NB4 (cell line): ENCODE results near the gene ITIH4.

Experiments
- DNase-seq: peaks from one replicate; pipeline ENCODE4 v3.0.0; 2010; ENCODE audit warnings: low read depth
- H3K4me3 ChIP-seq: one replicate; pipeline ENCODE4 v1.5.1; 2011; ENCODE audit warnings: mild to moderate bottlenecking, low read depth, low read length, moderate library complexity
- MYC ChIP-seq: IDR thresholded peaks from 2 replicates; pipeline ENCODE4 v1.6.1; 2011; ENCODE audit warnings: low read depth, low read length
- POLR2A ChIP-seq: IDR thresholded peaks from 2 replicates; pipeline ENCODE4 v1.6.1; 2011; ENCODE audit warnings: mild to moderate bottlenecking; ENCODE audit not compliant: insufficient read length; ENCODE audit errors: extremely low read depth
- TF ChIP-seq, protein P1 (sequence below): IDR thresholded peaks from one replicate; pipeline ENCODE4 v1.5.1; 2012; ENCODE audit warnings: low read depth, low read length
- TF ChIP-seq, protein P2 (sequence below): IDR thresholded peaks from 2 replicates; pipeline ENCODE4 v1.6.1; 2011; ENCODE audit warnings: low read depth, low read length

The ITIH4 gene

DNA sequence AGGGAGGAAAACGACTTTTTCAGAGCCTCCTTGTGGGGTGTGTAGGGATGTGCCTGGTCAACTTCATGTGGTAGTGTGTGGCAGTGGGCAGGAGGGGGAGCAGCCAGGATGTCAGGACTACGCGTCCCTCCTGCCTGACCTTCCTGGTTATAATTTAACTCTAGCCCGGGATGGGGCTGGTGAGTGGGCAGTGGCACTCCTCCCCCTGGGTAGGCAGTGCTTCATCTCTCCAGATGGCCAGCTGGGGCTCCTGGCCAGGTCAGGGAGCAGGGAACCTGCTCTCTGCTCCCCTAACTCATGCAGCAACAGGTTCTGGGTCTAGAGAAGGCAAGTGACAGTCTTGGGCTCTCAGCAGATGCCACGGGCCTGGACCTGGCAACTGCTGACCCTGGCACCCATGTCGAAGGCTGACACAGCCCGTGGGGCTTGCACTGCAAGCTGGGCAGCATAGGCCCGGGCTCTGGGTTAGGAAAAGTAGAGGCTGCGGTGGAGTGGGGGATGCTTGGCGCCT, 2.6 kb downstream of the ITIH4 start:
- DNase-seq = no peak
- TF ChIP-seq, protein P1, sequence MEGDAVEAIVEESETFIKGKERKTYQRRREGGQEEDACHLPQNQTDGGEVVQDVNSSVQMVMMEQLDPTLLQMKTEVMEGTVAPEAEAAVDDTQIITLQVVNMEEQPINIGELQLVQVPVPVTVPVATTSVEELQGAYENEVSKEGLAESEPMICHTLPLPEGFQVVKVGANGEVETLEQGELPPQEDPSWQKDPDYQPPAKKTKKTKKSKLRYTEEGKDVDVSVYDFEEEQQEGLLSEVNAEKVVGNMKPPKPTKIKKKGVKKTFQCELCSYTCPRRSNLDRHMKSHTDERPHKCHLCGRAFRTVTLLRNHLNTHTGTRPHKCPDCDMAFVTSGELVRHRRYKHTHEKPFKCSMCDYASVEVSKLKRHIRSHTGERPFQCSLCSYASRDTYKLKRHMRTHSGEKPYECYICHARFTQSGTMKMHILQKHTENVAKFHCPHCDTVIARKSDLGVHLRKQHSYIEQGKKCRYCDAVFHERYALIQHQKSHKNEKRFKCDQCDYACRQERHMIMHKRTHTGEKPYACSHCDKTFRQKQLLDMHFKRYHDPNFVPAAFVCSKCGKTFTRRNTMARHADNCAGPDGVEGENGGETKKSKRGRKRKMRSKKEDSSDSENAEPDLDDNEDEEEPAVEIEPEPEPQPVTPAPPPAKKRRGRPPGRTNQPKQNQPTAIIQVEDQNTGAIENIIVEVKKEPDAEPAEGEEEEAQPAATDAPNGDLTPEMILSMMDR = no peak
- no peak for TF ChIP-seq POLR2A
- no peak for TF ChIP-seq MYC
- H3K4me3 ChIP-seq = no peak overlapping the region

DNA sequence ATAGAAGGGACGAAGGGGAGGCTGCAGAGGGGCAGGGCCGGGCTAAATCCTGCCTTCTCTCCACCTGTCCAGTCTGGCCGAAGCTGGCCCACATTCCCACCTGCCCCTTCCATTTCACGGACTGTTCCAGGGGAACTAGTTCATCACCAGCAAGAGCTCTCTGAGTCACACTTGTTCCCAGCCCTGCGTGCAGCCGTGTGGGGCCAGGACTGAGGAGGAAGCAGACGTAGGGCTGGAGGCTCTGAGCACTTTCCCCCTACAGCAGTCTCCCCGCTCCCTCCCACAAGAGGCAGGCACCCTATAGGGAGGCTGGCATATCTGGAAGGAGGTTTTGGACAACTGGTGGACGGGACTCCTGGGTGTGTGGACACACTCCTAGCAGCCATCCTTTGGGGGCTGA, 3.0 kb downstream of the ITIH4 start:
- TF ChIP-seq, protein P1 = no peak
- TF ChIP-seq, protein P2, sequence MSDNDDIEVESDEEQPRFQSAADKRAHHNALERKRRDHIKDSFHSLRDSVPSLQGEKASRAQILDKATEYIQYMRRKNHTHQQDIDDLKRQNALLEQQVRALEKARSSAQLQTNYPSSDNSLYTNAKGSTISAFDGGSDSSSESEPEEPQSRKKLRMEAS = no peak
- no peak overlapping the region for H3K4me3 ChIP-seq
- DNase-seq = peak; percentile 40

DNA sequence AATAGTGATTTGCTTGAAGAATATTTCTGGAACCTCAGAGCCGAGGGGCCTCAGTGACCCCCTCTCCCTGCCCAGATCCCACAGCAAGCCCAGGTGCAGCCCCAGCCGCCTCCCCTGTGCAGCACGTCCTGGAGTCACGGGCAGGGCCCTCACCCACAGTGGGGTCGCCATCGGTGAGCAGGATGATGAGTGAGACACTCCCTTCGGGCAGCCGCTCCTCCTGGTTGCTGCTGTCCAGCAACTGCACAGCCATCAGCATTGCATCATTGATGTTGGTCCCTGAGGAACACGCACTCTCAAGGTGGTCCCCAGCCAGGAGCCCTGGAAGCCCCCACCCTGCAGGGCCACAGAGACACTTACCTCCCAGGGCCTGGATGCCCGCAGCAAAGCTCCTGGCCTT, 6.4 kb downstream of the ITIH4 start:
- DNase-seq = no peak
- TF ChIP-seq, protein P2 = no peak
- TF ChIP-seq, protein P1 = no peak
- TF ChIP-seq POLR2A = no peak
- TF ChIP-seq MYC = no peak
- H3K4me3 ChIP-seq = no peak overlapping the region

DNA sequence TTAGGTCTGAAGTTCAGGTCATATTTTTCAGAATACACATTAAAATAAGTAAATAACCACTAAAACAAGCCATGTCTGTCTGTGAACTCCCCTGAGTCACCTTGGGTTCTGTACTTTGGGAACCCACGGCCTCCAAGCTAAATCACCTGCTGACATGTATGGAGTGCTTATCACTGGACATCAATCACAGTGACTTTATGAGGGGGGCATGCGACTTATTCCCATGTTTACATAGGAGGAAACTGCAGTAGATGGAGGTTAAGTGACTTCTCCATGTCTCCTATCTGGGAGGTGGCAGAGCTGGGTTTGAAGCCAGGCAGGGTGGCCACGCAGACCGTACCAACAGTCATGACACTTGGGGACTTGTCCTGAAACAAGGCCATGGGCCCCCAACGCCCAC, 8.1 kb downstream of the ITIH4 start:
- H3K4me3 ChIP-seq = no peak overlapping the region
- no peak for DNase-seq
- TF ChIP-seq POLR2A (no peak), MYC (no peak)
- TF ChIP-seq, protein P1 = no peak
- TF ChIP-seq, protein P2 = no peak

DNA sequence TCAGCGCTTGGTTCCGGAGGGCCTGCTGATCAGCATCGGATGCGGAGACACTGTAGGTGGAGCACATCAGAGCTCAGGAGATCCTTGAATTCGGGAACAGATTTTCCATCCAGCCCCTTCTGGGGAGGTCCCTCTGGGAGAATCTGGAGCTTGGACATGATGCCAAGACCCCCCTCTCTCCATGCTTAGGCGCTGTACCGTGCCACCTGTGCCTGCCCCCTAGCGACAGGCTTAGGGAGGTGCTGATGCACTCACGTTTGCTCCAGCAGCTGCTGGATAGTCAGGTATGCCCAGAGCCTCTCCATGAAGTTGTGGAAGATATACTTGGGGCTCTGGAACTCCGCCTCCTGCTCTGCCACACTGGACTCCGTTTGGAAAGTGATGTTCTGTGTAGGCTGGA, 9.7 kb downstream of the ITIH4 start:
- no peak overlapping the region for H3K4me3 ChIP-seq
- DNase-seq = peak; percentile 46
- TF ChIP-seq, protein P1 = peak; percentile 74
- TF ChIP-seq, protein P2 = no peak

DNA sequence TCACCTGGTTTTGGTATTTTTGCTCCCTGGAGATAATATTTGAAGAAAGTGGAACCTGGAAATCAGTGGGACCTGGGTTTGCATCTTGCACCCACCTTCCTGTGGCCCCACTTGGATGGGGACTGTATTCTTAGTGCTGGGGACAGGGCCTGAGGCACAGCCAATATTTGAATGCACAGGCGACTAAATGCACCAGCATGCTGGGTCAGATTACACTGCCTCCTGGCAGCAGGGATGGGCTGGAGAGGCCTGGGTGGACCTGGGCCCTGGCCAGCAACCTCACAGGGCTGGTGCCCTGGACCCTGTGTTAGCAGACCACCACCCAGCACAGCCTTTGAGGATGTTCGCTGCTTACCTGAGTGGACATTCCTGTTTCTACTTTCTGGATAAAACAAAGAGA, 10.5 kb downstream of the ITIH4 start:
- TF ChIP-seq, protein P2 = no peak
- TF ChIP-seq MYC (no peak), POLR2A (no peak)
- TF ChIP-seq, protein P1 = no peak
- no peak for DNase-seq

More for the DNA sequence above, 10.5 kb downstream of the ITIH4 start:
- H3K4me3 ChIP-seq = no peak overlapping the region
